K562 (cell line): Measurements from ENCODE around the gene CRABP2. TPM values are rescaled to one million over a fixed set of nuclear protein-coding genes. Genes with fewer than 3 reads are reported as not detected.

Experiments
- ARNT ChIP-seq, 2 experiments: fragments of 450-650 bp; IDR thresholded peaks; 2 replicates each; pipeline ENCODE4 v1.6.1; 2016; ENCODE audit warnings: mild to moderate bottlenecking in 1 of 2
- ETV1 ChIP-seq: fragments of 450-650 bp; conservative IDR thresholded peaks from 2 replicates; pipeline ENCODE4 v1.6.1; 2016; ENCODE audit warnings: missing genetic modification characterization, control low read depth, low read depth, missing compliant biosample characterization
- FOXM1 ChIP-seq, 2 experiments: fragments of 450-650 bp in 1 of 2; sonication (generic) in 1 of 2; formaldehyde crosslinking in 1 of 2; IDR thresholded peaks; 2 replicates each; pipeline versions ENCODE4 v1.6.1 to v1.9.0; 2017 to 2022; ENCODE audit warnings: low read depth in 2 of 2, mild to moderate bottlenecking in 2 of 2, missing genetic modification reagents in 1 of 2, moderate library complexity in 1 of 2
- POLR2AphosphoS5 ChIP-seq: IDR thresholded peaks from 2 replicates; pipeline ENCODE4 v1.6.1; 2011; ENCODE audit warnings: mild to moderate bottlenecking, low read depth, low read length, moderate library complexity; ENCODE audit not compliant: control insufficient read depth, insufficient read depth
- POU5F1 ChIP-seq: fragments of 150-350 bp; IDR thresholded peaks from 2 replicates; pipeline ENCODE4 v1.6.1; 2014; ENCODE audit warnings: borderline replicate concordance, low read length, low read depth, mild to moderate bottlenecking; ENCODE audit not compliant: partially characterized antibody
- SAP30 ChIP-seq: fragments of 200-600 bp; sonication (generic); IDR thresholded peaks from 2 replicates; pipeline ENCODE4 v1.6.1; 2012; ENCODE audit warnings: borderline replicate concordance, low read depth, mild to moderate bottlenecking, moderate library complexity, low read length, control low read depth, inconsistent platforms; ENCODE audit not compliant: insufficient read depth, poor library complexity, severe bottlenecking
- ZBTB7A ChIP-seq: IDR thresholded peaks from 2 replicates; pipeline ENCODE4 v1.6.1; 2011; ENCODE audit warnings: low read depth, mild to moderate bottlenecking, low read length, moderate library complexity, borderline replicate concordance; ENCODE audit not compliant: control insufficient read depth
- polyA plus RNA-seq, 8 experiments: library from polyadenylated mRNA; depleted of rRNA in 4 of 8; stranded (reverse) in 5 of 8; unstranded in 3 of 8; fragments of >200 nt; fragmentation: Nextera tagmentation in 2 of 8; fragmentation: Illumina TruSeq in 1 of 8; extraction: Ambion mirVana in 2 of 8; extraction: Trizol in 1 of 8; gene quantifications; 2 replicates each; pipeline versions ENCODE4 v1.2.1 to v1.2.3, GENCODE V29; 2011 to 2014; ENCODE audit warnings: inconsistent platforms in 1 of 8, missing spikeins in 1 of 8
- total RNA-seq, 7 experiments: library from RNA; depleted of rRNA in 6 of 7; stranded (reverse); fragments of >200 nt in 6 of 7; fragmentation: Illumina TruSeq in 2 of 7; extraction: Trizol in 2 of 7; gene quantifications; 2 replicates each; pipeline versions ENCODE4 v1.2.1 to v1.2.3, GENCODE V29; 2011 to 2021; ENCODE audit warnings: low replicate concordance in 1 of 7
- TF ChIP-seq, protein P1 (sequence below), 2 experiments: fragments of 450-650 bp; conservative IDR thresholded peaks; 2 replicates each; pipeline ENCODE4 v1.6.1; 2017; ENCODE audit warnings: mild to moderate bottlenecking in 2 of 2, moderate library complexity in 2 of 2
- TF ChIP-seq, protein P2 (sequence below): sonication (generic); formaldehyde crosslinking; IDR thresholded peaks from 2 replicates; pipeline ENCODE4 v1.9.0; 2022; ENCODE audit warnings: mild to moderate bottlenecking, missing genetic modification reagents
- TF ChIP-seq, protein P3 (sequence below): sonication (generic); formaldehyde crosslinking; IDR thresholded peaks from 2 replicates; pipeline ENCODE4 v1.4.0; 2020; ENCODE audit warnings: mild to moderate bottlenecking, missing genetic modification reagents

The CRABP2 gene
- total and polyA plus RNA-seq, 9 of the 15 experiments (the other 6 are each of a cell fraction or from before 2014, with no cell fraction given): 0.30 to 2.5 (median 0.82) TPM

DNA sequence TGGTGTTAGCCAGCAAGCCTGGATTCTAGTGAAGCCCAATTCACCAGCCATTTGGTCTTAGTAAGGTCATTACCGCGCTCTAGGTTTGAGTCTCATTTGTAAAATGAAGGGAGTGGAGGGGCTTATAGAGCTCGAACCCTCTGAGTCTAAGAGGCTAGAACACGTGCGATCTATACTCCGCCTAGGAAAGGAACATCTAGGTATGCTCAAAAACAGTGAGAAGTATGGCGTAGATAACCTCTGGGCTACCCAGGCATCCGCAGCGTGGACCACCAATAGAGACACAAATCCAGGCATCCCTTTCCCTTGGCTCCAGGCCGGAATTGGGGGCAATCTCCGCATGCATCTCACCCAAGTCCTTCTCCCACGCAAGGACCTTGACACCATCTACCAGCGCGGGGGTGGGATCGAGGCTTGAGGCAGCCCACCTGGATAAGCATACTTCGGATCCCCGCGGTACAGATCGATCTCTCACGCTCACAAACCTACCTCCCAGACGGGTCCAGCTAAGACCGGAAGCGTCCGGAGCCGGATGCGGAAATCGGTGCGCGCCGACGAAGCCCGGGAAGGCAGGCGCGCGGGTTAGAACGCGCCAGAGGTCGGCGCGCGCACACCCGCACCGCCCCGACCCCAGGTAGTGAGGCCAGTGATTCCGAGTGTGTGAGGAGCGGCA lies 22.7 kb upstream of the CRABP2 start, which contains the start of gene METTL25B (continued):
- TF ChIP-seq, protein P1, sequence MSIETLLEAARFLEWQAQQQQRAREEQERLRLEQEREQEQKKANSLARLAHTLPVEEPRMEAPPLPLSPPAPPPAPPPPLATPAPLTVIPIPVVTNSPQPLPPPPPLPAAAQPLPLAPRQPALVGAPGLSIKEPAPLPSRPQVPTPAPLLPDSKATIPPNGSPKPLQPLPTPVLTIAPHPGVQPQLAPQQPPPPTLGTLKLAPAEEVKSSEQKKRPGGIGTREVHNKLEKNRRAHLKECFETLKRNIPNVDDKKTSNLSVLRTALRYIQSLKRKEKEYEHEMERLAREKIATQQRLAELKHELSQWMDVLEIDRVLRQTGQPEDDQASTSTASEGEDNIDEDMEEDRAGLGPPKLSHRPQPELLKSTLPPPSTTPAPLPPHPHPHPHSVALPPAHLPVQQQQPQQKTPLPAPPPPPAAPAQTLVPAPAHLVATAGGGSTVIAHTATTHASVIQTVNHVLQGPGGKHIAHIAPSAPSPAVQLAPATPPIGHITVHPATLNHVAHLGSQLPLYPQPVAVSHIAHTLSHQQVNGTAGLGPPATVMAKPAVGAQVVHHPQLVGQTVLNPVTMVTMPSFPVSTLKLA (conservative IDR thresholded peaks at IDR 0.05): 0 out of 4 replicates have a peak, but pooled peaks of 1 of the 2 experiments have one; percentile 64
- TF ChIP-seq, protein P2, sequence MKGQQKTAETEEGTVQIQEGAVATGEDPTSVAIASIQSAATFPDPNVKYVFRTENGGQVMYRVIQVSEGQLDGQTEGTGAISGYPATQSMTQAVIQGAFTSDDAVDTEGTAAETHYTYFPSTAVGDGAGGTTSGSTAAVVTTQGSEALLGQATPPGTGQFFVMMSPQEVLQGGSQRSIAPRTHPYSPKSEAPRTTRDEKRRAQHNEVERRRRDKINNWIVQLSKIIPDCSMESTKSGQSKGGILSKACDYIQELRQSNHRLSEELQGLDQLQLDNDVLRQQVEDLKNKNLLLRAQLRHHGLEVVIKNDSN: peak; percentile 39
- no peak for TF ChIP-seq POU5F1
- TF ChIP-seq SAP30: peak; percentile 84
- TF ChIP-seq ZBTB7A: no peak
- TF ChIP-seq FOXM1 (IDR thresholded peaks at IDR 0.05; ENCODE audit: low read depth): no peak
- TF ChIP-seq FOXM1 (CRISPR knock-in tag; IDR thresholded peaks at IDR 0.05; ENCODE audit: low read depth): no peak
- TF ChIP-seq POLR2AphosphoS5: peak; percentile 75; the same call in 1 of the 2 replicates
- TF ChIP-seq ARNT (IDR thresholded peaks at IDR 0.05): 0 out of 4 replicates have a peak, but pooled peaks of 1 of the 2 experiments have one; percentile 29
- TF ChIP-seq ETV1: peak; percentile 65
- TF ChIP-seq, protein P3, sequence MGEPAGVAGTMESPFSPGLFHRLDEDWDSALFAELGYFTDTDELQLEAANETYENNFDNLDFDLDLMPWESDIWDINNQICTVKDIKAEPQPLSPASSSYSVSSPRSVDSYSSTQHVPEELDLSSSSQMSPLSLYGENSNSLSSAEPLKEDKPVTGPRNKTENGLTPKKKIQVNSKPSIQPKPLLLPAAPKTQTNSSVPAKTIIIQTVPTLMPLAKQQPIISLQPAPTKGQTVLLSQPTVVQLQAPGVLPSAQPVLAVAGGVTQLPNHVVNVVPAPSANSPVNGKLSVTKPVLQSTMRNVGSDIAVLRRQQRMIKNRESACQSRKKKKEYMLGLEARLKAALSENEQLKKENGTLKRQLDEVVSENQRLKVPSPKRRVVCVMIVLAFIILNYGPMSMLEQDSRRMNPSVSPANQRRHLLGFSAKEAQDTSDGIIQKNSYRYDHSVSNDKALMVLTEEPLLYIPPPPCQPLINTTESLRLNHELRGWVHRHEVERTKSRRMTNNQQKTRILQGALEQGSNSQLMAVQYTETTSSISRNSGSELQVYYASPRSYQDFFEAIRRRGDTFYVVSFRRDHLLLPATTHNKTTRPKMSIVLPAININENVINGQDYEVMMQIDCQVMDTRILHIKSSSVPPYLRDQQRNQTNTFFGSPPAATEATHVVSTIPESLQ: 0 out of 2 replicates have a peak, but pooled peaks have one; percentile 47
